ENCODE results near the gene FNBP1.
"Not testable (repeated sequence)": the region's sequence is repeated elsewhere in the genome, so short reads cannot be mapped to it uniquely, and the experiment has no call there.

Gene FNBP1

DNA sequence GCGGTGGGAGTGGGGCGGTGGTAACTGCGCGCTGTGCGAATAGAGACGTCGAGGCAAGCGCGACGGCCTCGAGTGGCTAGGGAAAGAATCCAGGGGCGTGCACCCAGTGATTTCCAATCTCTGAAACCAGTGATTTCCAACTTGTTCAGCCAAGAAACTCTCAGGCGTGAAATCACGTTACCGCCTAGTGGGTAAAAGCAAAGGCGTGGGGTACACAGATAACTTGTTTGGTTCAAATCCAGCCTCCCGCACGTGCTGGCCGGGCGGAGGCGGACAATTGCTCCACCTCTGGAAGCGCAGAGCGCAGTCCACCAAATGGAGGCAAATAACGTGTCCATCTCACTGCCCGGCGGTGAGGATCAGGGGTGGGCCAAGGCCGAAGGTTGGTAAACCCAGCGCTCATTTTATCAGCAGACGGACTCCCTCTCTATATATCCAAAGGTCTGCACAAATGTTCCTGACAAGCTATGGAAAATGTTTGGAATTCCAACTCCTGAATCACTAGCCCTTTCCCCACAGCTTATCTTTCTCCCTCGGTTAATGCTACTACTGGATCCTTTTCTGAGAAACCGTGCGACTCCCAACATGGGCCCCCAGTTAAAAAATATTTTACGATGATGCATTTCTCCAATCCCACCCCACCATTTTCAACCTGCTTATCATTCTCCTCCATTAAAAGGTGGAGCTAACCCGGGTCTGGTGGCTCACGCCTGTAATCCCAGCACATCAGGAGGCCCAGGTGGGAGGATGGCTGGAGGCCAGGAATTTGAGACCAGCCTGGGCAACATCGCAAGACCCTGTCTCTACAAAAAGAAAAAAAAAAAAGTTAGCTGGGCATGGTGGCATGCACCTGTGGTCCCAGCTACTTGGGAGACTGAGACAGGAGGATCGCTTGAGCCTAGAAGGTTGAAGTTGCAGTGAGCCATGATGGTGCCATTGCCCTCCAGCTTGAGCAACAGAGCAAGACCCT lies 950 bp upstream of the FNBP1 start:
- no peak for DNase-seq

DNA sequence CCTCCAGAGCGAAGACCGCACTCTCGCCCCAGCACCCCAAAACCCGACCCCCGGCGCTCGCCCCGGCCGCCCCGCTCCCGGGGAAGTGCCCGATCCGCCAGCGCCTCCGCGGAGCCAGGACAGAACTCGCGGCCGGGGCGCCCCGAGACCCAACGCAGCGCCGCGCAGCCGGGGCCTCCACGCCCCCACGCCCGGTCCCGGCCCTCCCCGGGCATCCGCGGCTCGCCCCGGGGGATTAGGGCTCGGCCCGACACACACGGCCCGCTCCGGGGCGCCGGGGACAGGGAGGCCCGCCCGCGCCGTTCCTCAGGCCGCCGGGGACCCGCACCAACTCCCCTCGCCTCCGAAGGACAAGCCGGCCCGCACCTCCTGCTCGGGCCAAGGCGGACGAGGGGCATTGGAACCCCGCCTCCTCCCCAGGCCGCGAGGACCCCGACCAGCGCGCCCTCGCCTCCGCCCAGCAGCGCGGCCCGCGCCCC lies 544 bp downstream of the FNBP1 start:
- DNase-seq, result no peak

DNA sequence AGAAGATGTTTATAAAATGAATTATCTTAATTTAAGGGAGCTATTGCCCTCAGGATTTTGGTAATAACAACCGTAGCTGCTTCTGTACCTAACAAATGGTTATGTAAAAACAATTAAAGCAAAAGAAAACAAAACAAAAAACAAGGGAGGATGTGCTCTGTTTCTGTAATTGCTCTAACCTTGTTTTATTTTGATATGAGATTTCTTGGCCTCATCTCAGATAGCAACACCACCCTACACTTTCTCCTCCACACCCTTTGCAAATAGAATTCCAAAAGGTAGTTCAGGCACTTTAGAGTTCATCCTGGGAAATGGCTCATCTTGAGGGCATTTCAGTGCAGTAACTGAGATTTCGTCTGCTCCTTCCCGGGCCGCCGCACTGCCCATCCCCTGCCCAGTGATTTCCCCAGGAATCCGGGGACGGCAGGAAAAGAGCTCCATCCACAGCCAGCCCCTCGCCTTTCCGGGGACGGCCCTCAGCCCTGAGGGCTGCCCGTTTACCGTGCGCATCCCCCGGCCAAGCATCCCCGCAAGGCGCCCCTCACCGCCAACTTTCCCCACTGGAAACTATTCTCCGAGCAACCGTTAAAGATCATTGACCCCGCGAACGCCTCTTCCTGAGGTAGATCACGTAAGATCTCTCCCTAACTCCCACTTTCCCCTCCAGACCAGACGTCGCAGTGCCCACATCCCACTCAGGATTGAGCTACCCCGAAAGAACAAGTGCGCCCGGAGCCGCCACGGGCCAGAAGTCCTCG lies 1.2 kb downstream of the FNBP1 start:
- DNase-seq, result no peak

DNA sequence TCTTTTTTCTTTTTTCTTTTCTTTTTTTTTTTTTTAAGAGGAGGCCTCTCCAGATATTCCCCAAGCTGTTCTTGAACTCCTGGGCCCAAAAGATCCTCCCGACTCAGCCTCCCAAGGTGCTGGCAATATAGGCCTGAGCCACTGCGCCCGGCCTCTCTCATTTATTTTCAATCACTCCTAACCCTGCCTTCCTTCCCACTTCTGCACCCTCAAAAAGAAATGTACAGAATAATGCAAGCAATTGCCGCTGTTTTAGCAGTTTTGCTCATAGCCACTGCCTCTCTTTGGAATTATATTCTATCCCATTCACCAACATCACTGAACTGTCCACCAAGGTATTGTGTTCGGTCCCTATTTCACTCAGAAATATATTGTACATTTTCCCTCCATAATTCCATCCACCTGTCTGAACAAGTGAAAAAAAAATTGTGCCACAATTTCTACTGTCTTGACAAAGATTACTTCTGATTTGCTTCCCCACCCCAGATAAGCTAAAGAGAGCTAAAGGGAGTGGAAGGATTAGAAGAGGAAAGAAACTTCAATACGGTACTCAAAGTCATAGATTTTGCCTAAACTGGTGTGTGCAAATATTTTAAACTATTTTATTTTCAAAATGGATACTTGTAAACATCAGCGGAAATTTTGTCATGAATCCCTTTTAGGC lies 1.9 kb downstream of the FNBP1 start:
- no peak for DNase-seq

GRCh38 chr9:130039528-130040147 lies 3.4 kb downstream of the FNBP1 start:
- no peak for DNase-seq

DNA sequence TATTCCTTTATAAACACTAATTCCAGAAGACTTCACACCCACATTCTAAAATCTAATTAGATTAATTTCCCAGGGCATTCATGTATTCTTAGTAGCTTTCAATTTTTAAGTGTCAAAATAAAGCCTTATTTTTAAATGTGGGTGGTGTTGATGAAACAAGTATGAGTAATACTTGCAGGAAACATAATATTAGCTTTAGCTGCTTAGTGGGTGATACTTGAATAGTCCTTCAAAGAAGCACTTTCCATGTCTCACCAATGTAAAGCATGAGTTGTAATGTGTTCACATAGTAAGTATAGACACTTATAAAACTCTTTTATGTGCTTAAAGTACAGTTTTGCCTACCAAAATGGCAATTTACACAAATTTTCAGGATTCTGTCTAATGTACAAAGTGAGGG lies 6.9 kb downstream of the FNBP1 start:
- no peak for DNase-seq

- no peak for DNase-seq
Observed at GRCh38 chr9:130034570-130034969, 8.4 kb downstream of the FNBP1 start.

- DNase-seq, result no peak
Observed at GRCh38 chr9:130030651-130031127, 12.3 kb downstream of the FNBP1 start.

- DNase-seq, result no peak
Observed at GRCh38 chr9:130029223-130029973, 13.6 kb downstream of the FNBP1 start.

GRCh38 chr9:130028493-130029222 lies 14.3 kb downstream of the FNBP1 start:
- no peak for DNase-seq

DNA sequence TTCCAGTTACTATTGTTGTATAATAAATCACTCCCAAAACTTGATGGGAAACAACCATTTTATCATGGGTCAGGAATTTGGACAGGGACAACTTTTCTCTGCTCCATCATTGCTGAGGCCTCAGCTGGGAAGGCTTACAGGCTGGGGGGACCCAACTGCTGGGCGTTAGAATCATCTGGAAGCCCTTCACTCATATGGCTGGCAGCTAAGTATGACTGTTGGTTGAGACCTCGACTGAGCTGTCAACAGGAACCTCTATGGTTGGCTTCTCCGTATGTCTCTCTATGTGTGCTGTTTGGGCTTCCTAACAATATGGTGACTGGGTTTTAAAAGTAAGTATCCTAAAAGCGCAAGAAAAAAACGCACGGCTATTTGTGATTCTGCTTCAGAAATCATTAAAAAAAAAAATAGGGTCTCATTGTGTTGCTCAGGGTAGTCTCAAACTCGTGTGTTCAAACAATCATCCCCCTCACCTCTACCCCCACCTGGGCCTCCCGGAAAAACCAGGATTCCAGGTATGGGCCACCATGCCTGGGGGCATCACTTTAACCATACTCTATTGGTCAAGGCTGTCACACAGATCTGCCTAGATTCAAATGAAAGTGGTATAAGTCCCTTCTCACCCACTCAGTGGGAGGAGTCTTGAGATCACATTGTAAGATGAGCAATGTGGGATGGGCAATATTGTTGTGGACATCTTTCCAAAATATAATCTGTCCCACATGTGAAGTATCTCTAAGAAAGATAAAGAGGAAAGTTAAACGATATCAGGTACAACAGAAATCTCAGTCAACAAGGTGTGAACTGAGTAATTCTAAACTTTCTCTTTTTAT lies 15.2 kb downstream of the FNBP1 start:
- no peak for DNase-seq

GRCh38 chr9:130026583-130027340 lies 16.2 kb downstream of the FNBP1 start:
- DNase-seq, result no peak

- no peak for DNase-seq
Observed at GRCh38 chr9:130024597-130024994, 18.4 kb downstream of the FNBP1 start.

DNA sequence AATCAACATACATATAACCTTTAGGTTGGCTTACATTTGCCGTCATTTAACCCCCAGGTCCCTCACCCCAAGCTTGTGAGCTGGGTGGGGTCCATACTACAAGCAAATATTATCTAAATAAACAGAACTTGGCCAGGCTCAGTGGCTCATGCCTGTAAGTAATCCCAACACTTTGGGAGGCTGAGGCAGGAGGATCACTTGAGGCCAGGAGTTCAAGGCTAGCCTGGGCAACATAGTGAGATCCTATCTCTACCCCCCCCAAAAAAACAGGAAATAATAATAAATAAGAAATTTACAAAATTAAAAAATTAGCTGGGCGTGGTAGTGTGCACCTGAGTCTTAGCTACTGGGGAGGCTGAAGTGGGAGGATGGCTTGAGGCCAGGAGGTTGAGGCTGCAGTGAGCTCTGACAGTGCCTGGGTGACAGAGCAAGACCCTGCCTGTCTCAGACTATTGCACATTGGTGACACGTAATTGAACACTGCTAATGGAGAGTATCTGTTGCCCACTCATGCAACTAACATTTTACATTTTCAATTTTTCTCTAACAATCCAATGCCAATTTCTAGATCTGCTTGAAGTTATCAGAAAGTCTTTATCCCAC lies 18.9 kb downstream of the FNBP1 start:
- no peak for DNase-seq

- DNase-seq, result no peak
Observed at GRCh38 chr9:130023144-130023787, 19.7 kb downstream of the FNBP1 start.

GRCh38 chr9:130022566-130023143 lies 20.3 kb downstream of the FNBP1 start:
- no peak for DNase-seq

DNA sequence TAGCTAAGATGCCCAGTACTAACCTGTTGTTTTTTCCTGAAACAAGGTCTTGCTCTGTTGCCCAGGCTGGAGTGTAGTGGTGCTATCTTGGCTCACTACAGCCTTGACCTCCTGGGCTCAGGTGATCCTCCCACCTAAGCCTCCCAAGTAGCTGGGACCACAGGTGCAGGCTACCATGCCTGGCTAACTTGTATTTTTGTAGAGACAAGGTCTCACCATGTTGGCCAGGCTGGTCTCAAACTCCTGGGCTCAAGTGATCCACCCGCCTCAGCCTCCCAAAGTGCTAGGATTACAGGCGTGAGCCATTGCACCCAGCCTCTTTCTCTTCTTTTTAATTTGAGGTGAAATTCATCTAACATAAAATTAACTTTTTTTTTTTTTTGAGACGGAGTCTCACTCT lies 21.1 kb downstream of the FNBP1 start:
- DNase-seq, result not testable (repeated sequence)

DNA sequence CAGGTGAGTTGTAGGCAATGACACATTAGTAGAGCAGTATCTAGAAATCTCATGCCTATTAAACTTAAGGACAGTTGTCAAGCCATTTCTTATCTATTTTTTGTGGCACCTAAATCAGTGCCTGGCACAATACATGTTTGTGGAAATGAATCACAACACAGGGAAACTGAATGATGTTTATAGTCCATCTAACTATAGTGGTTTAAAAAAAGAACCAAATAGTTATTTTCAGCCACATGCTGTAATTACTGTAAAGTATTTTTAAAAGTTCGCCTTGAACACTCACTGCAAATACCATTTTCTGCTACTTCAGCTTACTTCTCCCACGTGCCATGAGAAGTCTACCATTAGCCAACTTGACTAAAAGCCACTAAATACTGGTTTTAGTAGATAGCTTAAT lies 21.9 kb downstream of the FNBP1 start:
- DNase-seq, result no peak
